SHP77 treated with DMSO at 0.1 percent for 48 hours (cell line): ENCODE measurements around the gene ITPR3.
"Not testable (repeated sequence)": the region's sequence is repeated elsewhere in the genome, so short reads cannot be mapped to it uniquely, and the experiment has no call there.

Experiments used
- DNase-seq: peaks from one replicate; lab custom pipeline; 2025; lab: John Stamatoyannopoulos, UW

The ITPR3 gene

DNA sequence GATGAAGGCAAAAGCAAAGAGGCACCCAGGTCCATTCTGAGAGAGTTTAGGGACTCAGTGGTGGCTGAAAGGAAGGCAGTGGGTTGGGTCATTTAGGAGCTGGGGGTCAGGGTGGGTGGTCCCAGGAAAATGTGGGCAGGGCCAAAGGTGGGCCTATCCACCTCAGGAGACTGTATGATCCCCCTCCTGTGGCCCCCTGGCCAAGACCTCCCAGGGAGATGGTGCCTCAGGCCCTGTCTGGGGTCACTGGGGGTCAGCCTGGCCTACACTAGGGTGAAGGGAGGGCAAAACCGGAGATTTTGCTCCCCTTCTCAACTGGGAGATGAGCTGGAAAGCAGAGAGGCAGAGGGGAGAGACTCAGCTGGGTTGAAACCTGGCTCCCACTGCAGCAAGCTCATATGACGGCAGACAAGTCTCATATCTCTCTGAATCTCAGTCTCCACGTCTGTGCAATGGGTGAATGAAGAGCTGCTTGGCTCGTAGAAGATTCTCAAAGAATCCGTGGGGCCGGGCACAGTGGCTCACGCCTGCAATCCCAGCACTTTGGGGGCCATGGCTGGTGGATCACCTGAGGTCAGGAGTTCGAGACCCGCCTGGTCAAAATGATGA lies 29.6 kb upstream of the ITPR3 start:
- no peak for DNase-seq

DNA sequence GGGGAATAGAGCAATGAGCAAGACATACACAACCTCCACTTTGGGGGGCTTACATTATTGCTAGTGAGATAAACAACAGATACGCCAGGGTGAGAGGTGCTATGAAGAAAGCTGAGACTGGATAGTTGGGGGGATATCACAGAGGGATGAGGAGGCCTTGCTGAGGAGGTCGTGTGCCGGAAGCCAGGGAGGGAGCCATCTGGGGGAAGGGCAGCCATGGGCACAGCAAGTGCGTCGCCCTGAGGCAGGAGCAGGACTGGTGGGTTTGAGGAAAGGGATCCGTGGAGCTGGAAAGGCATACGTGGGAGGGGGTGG lies 28.9 kb upstream of the ITPR3 start:
- no peak for DNase-seq

DNA sequence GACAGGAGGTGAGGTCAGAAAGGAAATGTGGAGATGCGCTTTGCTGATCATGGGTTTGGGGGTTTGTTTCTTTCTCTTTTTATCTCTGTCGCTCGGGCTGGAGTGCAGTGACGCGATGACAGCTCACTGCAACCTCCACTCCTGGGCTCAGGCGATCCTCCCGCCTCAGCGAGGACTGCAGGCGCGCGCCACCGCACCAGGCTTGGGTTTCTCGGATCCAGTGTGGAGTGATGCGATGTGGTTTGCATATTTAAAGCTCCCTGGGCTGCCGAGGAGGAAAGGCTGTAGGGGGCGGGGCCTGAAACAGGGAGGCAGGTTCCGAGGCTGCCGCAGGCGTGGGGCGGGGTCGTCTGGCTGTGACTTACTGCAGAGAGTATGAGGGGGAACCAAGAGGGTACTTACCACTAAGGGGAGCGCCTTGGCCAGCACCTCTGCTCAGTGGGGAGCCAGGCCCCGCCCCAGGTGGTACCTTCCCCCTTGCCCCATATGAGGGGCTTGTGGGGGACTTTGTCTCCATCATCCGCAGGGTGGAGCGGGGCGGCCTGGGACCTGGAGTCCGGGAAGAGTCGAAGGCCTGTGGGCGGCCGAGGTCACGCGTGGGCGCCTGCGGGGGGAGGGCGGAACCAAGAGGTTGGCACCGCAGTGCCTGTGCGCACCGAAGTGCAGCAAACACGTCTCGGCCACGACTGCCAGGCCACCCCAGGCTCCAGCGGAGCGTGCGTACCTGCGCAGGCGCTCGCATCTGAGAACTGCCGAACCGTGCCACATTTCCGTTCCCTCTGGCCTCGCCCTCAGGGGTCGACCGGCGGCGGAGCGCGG lies 28.3 kb upstream of the ITPR3 start:
- no peak for DNase-seq

- no peak for DNase-seq
Measured at GRCh38 chr6:33593414-33593727, 27.8 kb upstream of the ITPR3 start.

GRCh38 chr6:33595001-33595846 lies 25.9 kb upstream of the ITPR3 start:
- DNase-seq: no peak

DNA sequence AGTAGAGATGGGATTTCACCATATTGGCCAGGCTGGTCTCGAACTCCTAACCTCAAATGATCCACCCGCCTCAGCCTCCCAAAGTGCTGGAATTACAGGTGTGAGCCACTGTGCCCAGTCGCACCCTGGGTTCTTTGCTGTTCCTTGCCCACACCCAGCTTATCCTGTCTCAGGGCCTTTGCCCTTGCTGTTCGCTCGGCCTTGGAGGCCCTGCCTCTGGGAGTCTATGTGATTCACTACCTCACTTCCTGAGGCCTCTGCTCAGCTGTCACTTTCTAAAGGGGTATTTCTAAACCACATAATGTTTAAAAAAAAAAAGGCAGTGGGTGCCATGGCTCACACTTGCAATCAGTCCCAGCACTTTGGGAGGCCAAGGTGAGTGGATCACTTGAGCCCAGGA lies 24.2 kb upstream of the ITPR3 start:
- DNase-seq: not testable (repeated sequence)

GRCh38 chr6:33597551-33598322 lies 23.4 kb upstream of the ITPR3 start:
- no peak for DNase-seq

GRCh38 chr6:33599413-33599938 lies 21.6 kb upstream of the ITPR3 start:
- DNase-seq: no peak

GRCh38 chr6:33600761-33601160 lies 20.4 kb upstream of the ITPR3 start:
- DNase-seq: no peak

- no peak for DNase-seq
Measured at GRCh38 chr6:33602180-33602579, 18.9 kb upstream of the ITPR3 start.

DNA sequence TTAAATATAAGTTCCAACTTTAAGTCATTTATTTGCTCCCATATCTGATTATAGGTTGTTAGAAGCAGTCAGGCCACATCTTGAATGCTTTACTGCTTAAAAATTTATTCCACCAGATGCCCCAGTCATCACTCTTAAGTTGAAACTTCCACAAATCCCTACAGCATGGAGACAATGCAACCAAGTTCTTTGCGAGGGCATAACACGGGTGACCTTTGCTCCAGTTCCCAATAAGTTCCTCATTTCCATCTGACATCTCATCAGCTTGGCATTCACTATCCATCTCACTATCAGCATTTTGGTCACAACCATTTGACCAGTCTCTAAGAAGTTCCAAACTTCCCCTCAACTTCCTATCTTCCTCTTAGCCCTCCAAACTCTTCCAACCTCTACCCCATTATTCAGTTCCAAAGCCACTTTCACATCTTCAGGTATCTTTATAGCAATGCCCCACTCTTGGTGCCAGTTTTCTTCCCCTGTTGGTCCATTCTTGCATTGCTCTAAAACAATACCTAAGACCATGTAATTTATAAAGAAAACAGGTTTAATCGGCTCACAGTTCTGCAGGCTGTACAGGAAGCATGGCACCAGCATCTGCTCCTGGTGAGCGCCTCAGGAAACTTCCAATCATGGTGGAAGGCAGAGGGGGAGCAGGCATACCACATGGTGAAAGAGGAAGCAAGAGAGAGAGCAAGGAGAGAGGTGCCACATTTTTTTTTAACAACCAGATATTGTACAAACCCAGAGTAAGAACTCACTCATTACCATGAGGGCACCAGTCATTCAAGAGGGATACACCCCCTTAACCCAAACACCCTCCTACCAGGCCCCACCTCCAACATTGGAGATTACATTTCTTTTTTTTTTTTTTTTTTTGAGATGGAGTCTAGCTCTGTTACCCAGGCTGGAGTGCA lies 15.9 kb upstream of the ITPR3 start:
- no peak for DNase-seq

DNA sequence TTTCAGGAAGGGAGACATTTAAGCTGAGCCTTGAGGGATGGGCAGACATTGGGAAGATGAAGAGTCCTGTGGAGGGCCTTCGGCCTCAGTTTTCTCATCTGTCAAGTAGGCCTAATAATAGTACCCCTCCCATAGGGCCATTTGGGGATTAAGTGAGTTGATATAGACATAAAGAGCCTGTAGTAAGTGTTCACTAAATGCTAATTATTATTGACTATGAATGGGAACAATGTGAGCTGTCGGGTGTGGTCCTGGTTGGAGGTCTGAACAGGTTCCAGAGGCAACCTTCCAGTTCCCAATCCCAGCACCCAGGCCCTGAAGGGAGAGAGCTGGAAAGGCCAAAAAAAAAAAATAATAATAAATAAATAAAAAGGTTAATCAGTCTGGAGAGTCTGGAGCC lies 14.5 kb upstream of the ITPR3 start:
- DNase-seq: no peak

- no peak for DNase-seq
Measured at GRCh38 chr6:33607126-33607783, 13.9 kb upstream of the ITPR3 start.

DNA sequence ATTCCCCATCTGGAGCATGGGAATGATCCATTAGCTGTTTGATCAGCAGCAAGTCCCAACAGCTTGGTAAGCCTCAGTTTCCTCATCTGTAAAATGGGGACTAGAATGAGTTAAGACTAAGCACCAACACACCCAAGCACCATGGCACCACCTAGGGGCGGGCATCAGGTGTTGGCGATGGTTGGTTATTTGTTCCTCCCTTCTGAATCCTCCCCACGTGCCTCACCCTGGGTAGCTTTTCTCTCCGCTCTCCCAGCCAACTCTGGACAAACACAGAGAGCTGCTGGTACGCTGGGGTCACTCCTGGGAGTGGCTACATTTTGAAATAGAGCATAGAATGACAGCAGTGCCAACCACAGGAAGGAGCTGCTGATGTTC lies 13.3 kb upstream of the ITPR3 start:
- no peak for DNase-seq

DNA sequence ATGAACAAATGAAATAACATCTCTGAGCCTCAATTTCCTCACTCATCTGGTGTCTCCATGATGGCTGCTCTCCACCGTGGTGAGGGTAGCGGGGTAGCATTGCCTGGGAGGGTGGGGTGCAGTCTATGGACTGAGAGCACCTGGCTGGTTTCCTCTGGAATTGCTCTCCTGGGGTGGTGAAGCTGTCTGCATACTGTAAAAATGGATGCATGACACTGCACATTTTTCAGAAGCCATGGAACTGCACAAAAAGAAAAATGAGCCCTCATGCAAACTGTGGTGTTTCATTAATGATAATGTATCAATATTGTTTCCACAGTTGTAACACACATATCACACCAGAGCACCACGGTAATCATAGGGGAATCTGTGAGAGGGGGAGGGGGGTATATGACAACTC lies 12.1 kb upstream of the ITPR3 start:
- no peak for DNase-seq

DNA sequence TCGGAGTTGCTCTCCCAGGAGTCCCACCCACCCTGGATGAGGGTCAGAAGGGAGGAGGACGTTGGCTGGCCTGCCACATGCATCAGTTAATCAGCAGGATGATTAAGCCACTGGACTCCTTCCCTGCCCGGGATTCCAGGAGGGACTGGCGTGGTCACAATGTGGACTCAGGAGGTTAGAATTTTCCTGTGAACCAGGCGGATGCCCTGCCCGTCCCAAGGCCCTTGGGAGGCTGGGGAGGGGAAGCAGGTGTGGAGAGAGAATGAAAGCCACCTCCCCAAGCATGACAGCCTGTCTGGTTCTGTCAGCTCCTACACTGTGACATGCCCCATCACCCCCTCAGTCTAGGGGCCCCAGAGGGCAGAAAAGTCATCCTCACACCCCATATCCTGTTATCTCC lies 11.6 kb upstream of the ITPR3 start:
- no peak for DNase-seq

GRCh38 chr6:33610067-33610466 lies 11.1 kb upstream of the ITPR3 start:
- DNase-seq: no peak

DNA sequence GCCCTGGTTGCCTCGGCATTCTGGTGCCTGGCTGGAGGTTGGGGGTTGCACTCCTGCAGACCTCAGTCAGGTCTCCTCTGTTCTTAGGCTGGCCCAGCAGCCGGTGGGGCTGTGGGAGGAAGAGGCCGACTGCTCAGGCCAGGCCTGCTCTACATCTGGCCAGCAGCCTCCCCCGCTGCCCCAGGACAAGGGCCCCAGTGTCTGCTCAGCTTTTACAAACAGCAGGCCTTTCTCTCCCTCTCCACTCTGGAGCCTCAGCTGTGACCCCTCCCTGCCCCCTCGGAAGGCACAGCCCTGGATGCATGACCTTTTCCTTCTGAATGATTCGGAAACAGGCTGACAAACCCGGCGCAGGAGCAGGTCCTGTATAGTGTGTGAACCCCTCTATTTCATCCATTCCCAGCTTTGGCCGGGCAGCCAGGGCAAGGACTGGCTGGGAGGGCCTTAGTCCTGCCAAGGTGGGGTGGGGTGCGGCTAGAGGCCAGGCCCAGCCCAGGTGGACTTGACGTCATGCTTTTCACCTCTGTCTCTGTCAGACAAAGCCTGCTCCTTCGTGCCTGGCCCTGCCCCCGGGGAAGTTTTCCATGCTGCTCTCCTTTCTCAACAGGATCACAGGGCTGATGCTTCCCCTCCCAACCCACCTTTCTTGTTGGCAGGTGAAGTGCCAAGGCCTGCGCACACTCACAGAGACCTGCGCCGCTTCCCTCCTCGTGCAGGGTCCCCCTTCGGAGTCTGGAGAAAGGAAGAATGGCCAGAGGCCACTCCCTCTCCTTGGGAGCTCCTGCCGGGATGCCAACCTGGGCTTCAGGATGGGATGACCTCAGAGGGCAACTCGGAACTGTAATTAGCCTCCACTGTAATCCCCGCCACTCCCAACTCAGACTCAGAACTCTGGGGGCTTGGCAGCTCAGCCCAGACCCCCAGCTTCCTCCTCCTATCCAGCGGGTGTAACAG lies 10.1 kb upstream of the ITPR3 start:
- DNase-seq: no peak

- no peak for DNase-seq
Measured at GRCh38 chr6:33613146-33613794, 7.9 kb upstream of the ITPR3 start.
